Activated CD4-positive, alpha-beta T cell treated with anti-CD3 and anti-CD28 coated beads, Interleukin-2, amount 10 ng/mL, durations not matched to agents 24 days and 14 days (primary cell): ENCODE results near the gene ABCF2. TPM values are rescaled to one million over a fixed set of nuclear protein-coding genes. Genes with fewer than 3 reads are reported as not detected.
A peak's percentile ranks its signal among the peaks of the same experiment; 100 is the strongest.

Experiments
- DNase-seq: peaks from one replicate; pipeline ENCODE4 v3.0.0; 2022
- H3K27ac Mint-ChIP-seq: one replicate; pipeline ENCODE4 v1.8.0; 2022; ENCODE audit warnings: mild to moderate bottlenecking, mixed read lengths
- H3K27me3 Mint-ChIP-seq: one replicate; pipeline ENCODE4 v1.8.0; 2022; ENCODE audit warnings: mixed read lengths
- H3K36me3 Mint-ChIP-seq: one replicate; pipeline ENCODE4 v1.8.0; 2022; ENCODE audit warnings: low read depth, mild to moderate bottlenecking, mixed read lengths
- H3K4me1 Mint-ChIP-seq: one replicate; pipeline ENCODE4 v1.8.0; 2021; ENCODE audit warnings: mixed read lengths
- H3K4me3 Mint-ChIP-seq: one replicate; pipeline ENCODE4 v1.8.0; 2022; ENCODE audit warnings: mild to moderate bottlenecking, moderate library complexity, mixed read lengths
- H3K9me3 Mint-ChIP-seq: one replicate; pipeline ENCODE4 v1.8.0; 2021; ENCODE audit warnings: mixed read lengths
- intact Hi-C: fragments of 100-400 bp; cut with micrococcal nuclease; formaldehyde crosslinking; loops from one replicate; pipeline ENCODE4 v1.15.1; 2023
- total RNA-seq: library from RNA; stranded (reverse); gene quantifications from 2 replicates; pipeline ENCODE4 v1.2.3, GENCODE V29; 2022

ABCF2 gene
- total RNA-seq, result 84.6 and 90.3 TPM in 2 replicates

GRCh38 chr7:151226875-151227782, at the start of gene ABCF2:
Gene ABCF2 (minus strand): TSS chr7:151227205. CDS start chr7:151226458, 747 bp downstream.
- H3K4me1 Mint-ChIP-seq, result peaks cover 36% of the 10 kb centered on the region
- DNase-seq, result peak; percentile 99
- peak within 1 kb of the TSS; percentile 96 for H3K27ac Mint-ChIP-seq
- peaks cover 6% of the 10 kb centered on the region for H3K27me3 Mint-ChIP-seq
- intact Hi-C loops, result loop anchor here (1.0 to 2.0 kb wide), 4 partner anchors 18 to 169 kb away; partner anchors contain the start of gene TMUB1
- peaks cover 38% of the 10 kb centered on the region for H3K36me3 Mint-ChIP-seq
- no peaks in the 10 kb centered on the region for H3K9me3 Mint-ChIP-seq
- peak within 1 kb of the TSS; percentile 97 for H3K4me3 Mint-ChIP-seq

- H3K9me3 Mint-ChIP-seq, result no peaks in the 10 kb centered on the region
- intact Hi-C loops, result loop anchor here (2.0 kb wide), 2 partner anchors 27 to 49 kb away; partner anchors contain the start of genes ABCF2 and SMARCD3
Observed at GRCh38 chr7:151275813-151276577, 49.0 kb upstream of the ABCF2 start.

GRCh38 chr7:151274936-151275812, 48.2 kb upstream of the ABCF2 start:
- intact Hi-C loops, result no loop called here
- peaks cover 15% of the 10 kb centered on the region for H3K27me3 Mint-ChIP-seq
- no peak overlapping the region for H3K27ac Mint-ChIP-seq
- no peak for DNase-seq
- H3K4me1 Mint-ChIP-seq, result peaks cover 17% of the 10 kb centered on the region
- no peaks in the 10 kb centered on the region for H3K9me3 Mint-ChIP-seq
- H3K4me3 Mint-ChIP-seq, result peak overlapping the region; percentile 68
- no peaks in the 10 kb centered on the region for H3K36me3 Mint-ChIP-seq

More at GRCh38 chr7:151275813-151276577, 49.0 kb upstream of the ABCF2 start:
- Mint-ChIP-seq H3K4me3 (peak overlapping the region; percentile 68), H3K27ac (peak overlapping the region; percentile 39), H3K27me3 (peaks cover 16% of the 10 kb centered on the region), H3K4me1 (peaks cover 17% of the 10 kb centered on the region), H3K36me3 (no peaks in the 10 kb centered on the region)
- DNase-seq, result no peak

DNA sequence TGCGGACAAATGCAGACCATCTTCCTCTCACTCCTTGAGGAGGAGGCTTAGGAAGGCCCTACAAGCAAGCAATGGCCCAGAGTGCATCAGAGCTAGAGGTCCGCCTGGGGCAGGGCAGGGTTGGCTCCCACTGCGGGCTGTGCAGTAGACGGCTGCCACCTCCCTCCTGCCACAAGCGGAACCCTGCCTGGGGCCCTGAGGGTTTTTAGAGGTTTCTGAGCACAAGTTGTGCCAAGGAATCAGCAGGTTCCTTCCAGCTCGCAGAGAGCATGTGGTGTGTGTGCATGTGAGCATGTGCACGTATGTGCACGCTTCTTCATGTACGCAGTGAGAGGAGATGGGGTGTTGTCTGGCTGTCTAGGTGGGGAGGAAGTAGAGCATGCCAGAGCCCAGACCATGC, 47.4 kb upstream of the ABCF2 start:
- DNase-seq, result no peak
- H3K4me1 Mint-ChIP-seq, result peaks cover 17% of the 10 kb centered on the region
- H3K27ac Mint-ChIP-seq, result no peak overlapping the region
- H3K36me3 Mint-ChIP-seq, result no peaks in the 10 kb centered on the region
- peak overlapping the region; percentile 6 for H3K4me3 Mint-ChIP-seq
- H3K9me3 Mint-ChIP-seq, result no peaks in the 10 kb centered on the region
- H3K27me3 Mint-ChIP-seq, result peaks cover 15% of the 10 kb centered on the region
- intact Hi-C loops, result no loop called here

GRCh38 chr7:151273651-151274390, 46.8 kb upstream of the ABCF2 start:
- Mint-ChIP-seq H3K9me3 (no peaks in the 10 kb centered on the region), H3K27me3 (peaks cover 15% of the 10 kb centered on the region), H3K4me1 (peaks cover 17% of the 10 kb centered on the region), H3K4me3 (no peak overlapping the region), H3K36me3 (no peaks in the 10 kb centered on the region), H3K27ac (no peak overlapping the region)
- intact Hi-C loops, result no loop called here
- no peak for DNase-seq

- H3K27ac Mint-ChIP-seq, result no peak overlapping the region
- no peak overlapping the region for H3K4me3 Mint-ChIP-seq
- no peaks in the 10 kb centered on the region for H3K36me3 Mint-ChIP-seq
- intact Hi-C loops, result no loop called here
- H3K27me3 Mint-ChIP-seq, result peaks cover 12% of the 10 kb centered on the region
- peaks cover 17% of the 10 kb centered on the region for H3K4me1 Mint-ChIP-seq
- H3K9me3 Mint-ChIP-seq, result no peaks in the 10 kb centered on the region
- no peak for DNase-seq
Observed at GRCh38 chr7:151272877-151273276, 45.9 kb upstream of the ABCF2 start.

- H3K27me3 Mint-ChIP-seq, result peaks cover 12% of the 10 kb centered on the region
- no peak overlapping the region for H3K27ac Mint-ChIP-seq
- no peaks in the 10 kb centered on the region for H3K36me3 Mint-ChIP-seq
- intact Hi-C loops, result no loop called here
- no peaks in the 10 kb centered on the region for H3K9me3 Mint-ChIP-seq
- H3K4me1 Mint-ChIP-seq, result peaks cover 16% of the 10 kb centered on the region
- H3K4me3 Mint-ChIP-seq, result no peak overlapping the region
- no peak for DNase-seq
Observed at GRCh38 chr7:151272405-151272804, 45.4 kb upstream of the ABCF2 start.

GRCh38 chr7:151271699-151272355, 44.8 kb upstream of the ABCF2 start:
- Mint-ChIP-seq H3K36me3 (no peaks in the 10 kb centered on the region), H3K27ac (no peak overlapping the region), H3K27me3 (peaks cover 12% of the 10 kb centered on the region), H3K4me3 (no peak overlapping the region), H3K4me1 (peaks cover 12% of the 10 kb centered on the region), H3K9me3 (no peaks in the 10 kb centered on the region)
- no peak for DNase-seq
- intact Hi-C loops, result no loop called here

DNA sequence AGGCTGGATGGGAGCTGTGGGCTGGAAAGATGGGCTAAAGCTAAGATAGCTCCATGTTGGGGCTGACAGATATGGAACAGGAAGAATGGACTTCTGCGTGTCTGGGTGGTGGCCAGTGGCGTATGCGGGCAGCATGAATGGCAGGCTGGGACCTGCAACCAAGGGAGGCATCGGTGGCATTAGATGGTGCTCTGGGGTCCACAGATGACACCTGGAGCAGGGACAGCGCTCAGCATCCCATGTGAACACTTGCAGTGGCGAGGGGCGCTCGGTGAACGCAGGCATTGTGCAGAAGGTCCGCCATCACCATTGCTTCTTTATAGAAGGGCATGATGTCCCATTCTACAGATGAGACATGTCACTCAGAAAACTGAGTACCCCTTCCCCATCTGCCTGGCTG, 42.5 kb upstream of the ABCF2 start:
- no peaks in the 10 kb centered on the region for H3K36me3 Mint-ChIP-seq
- intact Hi-C loops, result no loop called here
- no peaks in the 10 kb centered on the region for H3K9me3 Mint-ChIP-seq
- H3K27me3 Mint-ChIP-seq, result no peaks in the 10 kb centered on the region
- H3K27ac Mint-ChIP-seq, result no peak overlapping the region
- H3K4me1 Mint-ChIP-seq, result peaks cover 4% of the 10 kb centered on the region
- no peak overlapping the region for H3K4me3 Mint-ChIP-seq
- DNase-seq, result no peak

DNA sequence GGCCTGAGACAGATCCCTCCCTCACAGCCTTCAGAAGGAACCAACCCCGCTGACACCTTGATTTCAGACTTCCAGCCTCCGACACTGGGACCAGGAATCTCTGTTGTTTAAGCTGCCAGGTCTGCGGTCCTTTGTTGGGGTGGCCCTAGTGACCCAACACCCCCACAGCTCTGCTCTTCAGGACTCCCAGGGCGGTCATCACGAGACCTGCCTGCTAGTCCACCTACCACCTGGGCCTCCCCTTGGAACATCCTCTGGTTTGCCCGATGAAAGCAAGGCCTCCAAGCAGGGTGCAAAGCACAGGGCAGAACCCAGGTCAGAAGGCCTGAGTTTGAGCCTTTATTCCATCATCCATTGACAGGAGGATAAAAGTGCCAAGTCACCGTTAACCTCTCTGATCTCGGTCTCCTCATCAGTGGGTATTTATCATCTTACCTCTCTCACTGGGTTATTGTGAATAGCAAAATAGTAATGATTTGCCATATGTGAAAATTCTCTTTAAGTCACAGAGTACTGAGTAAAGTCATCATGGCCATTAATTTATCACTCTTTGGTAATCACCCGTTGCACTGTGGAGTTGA, 38.4 kb upstream of the ABCF2 start:
- Mint-ChIP-seq H3K27me3 (peaks cover 4% of the 10 kb centered on the region), H3K9me3 (no peaks in the 10 kb centered on the region), H3K27ac (no peak overlapping the region), H3K4me3 (no peak overlapping the region), H3K4me1 (no peaks in the 10 kb centered on the region), H3K36me3 (no peaks in the 10 kb centered on the region)
- DNase-seq, result no peak
- intact Hi-C loops, result no loop called here

DNA sequence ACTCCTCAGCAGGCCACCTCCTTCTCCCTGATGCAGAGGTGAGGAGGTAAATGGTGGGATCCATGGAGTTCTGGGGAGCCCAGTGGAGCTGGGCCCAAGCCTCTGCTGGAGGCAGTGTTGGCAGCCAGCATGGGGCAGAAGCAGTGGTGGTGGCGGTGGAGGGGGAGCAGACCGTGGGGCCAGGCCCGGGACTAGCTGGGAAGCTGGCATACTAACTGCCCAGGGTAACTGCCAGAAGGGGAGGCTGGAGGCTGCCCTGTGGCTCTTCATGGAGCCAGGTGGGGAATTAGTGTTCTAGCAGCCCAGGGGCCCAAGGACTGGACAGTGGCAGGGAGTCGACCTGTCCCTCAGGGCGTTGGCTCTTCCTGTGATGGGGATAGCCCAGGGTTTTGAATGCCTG, 37.6 kb upstream of the ABCF2 start:
- Mint-ChIP-seq H3K4me3 (no peak overlapping the region), H3K36me3 (no peaks in the 10 kb centered on the region), H3K9me3 (no peaks in the 10 kb centered on the region), H3K4me1 (no peaks in the 10 kb centered on the region), H3K27ac (no peak overlapping the region), H3K27me3 (peaks cover 4% of the 10 kb centered on the region)
- no peak for DNase-seq
- intact Hi-C loops, result no loop called here

- Mint-ChIP-seq H3K36me3 (no peaks in the 10 kb centered on the region), H3K27ac (no peak overlapping the region), H3K4me1 (no peaks in the 10 kb centered on the region), H3K27me3 (peaks cover 14% of the 10 kb centered on the region), H3K9me3 (no peaks in the 10 kb centered on the region), H3K4me3 (no peak overlapping the region)
- intact Hi-C loops, result no loop called here
- DNase-seq, result no peak
Observed at GRCh38 chr7:151261529-151261928, 34.5 kb upstream of the ABCF2 start.
